Endothelial cell of umbilical vein (primary cell): ENCODE results near the gene RAP1GAP2. TPM values are rescaled to one million over a fixed set of nuclear protein-coding genes. Genes with fewer than 3 reads are reported as not detected.

Experiments
- BruUV-seq: library from RNA; stranded (reverse); fragments of 400-500 nt; replicated peaks from 2 replicates; lab custom pipeline; 2021; lab: Mats Ljungman, UMichigan
- CTCF ChIA-PET: fragments of 300-600, 350-600 bp; sonication (Branson Sonifier 250); formaldehyde crosslinking; loops from one replicate; lab custom pipeline; 2021; ENCODE audit warnings: antibody characterized with exemption, inconsistent platforms; lab: Charles Lee
- POLR2A ChIA-PET: fragments of 300-600, 350-600 bp; sonication (Branson Sonifier 250); formaldehyde crosslinking; loops from one replicate; lab custom pipeline; 2021; ENCODE audit warnings: antibody characterized with exemption, inconsistent platforms; lab: Charles Lee
- DNase-seq: peaks from one replicate; pipeline ENCODE4 v3.0.0-alpha.2; 2011; ENCODE audit warnings: low read depth, low spot score
- FAIRE-seq: peaks from 2 replicates; lab custom pipeline; 2011; peaks lifted over from hg19 to GRCh38; lab: Jason Lieb, UNC
- H2AFZ ChIP-seq: 2 replicates; pipeline ENCODE4 v1.6.0; 2012; ENCODE audit warnings: low read depth, low read length, control low read depth, inconsistent platforms
- H3K27ac ChIP-seq: 2 replicates; pipeline ENCODE4 v1.5.1; 2011; ENCODE audit warnings: low read depth, mild to moderate bottlenecking, control low read depth, low read length, moderate library complexity; ENCODE audit not compliant: insufficient read depth
- H3K27me3 ChIP-seq, 2 experiments: 2 replicates each; pipeline versions ENCODE4 v1.6.0 to v1.6.1; 2011; ENCODE audit warnings: low read length in 2 of 2, mixed read lengths in 1 of 2; ENCODE audit not compliant: control insufficient read depth in 2 of 2, insufficient read depth in 2 of 2
- H3K36me3 ChIP-seq, 2 experiments: 2 replicates in 1 of 2; 3 replicates in 1 of 2; pipeline ENCODE4 v1.5.1; 2011; ENCODE audit warnings: low read length in 2 of 2, mild to moderate bottlenecking in 1 of 2, moderate library complexity in 1 of 2; ENCODE audit not compliant: control insufficient read depth in 2 of 2, insufficient read depth in 2 of 2; ENCODE audit errors: extremely low read depth in 1 of 2
- H3K4me1 ChIP-seq: 3 replicates; pipeline ENCODE4 v1.5.1; 2011; ENCODE audit warnings: mild to moderate bottlenecking, low read length; ENCODE audit not compliant: control insufficient read depth, insufficient read depth; ENCODE audit errors: extremely low read depth
- H3K4me2 ChIP-seq: 2 replicates; pipeline ENCODE4 v1.6.1; 2011; ENCODE audit warnings: low read length, control low read depth, mixed read lengths; ENCODE audit not compliant: insufficient read depth
- H3K4me3 ChIP-seq, 3 experiments: fragments of 200-600 bp in 1 of 3; sonication (generic), shearing (Covaris generic) in 1 of 3; replicated peaks in 1 of 3; 2 replicates each; pipeline ENCODE4 v1.5.1; 2011 to 2016; ENCODE audit warnings: control low read depth in 3 of 3, low read length in 3 of 3, mild to moderate bottlenecking in 2 of 3, inconsistent platforms in 1 of 3, low read depth in 1 of 3, moderate library complexity in 1 of 3; ENCODE audit not compliant: insufficient read depth in 1 of 3
- H3K79me2 ChIP-seq: 2 replicates; pipeline ENCODE4 v1.6.0; 2012; ENCODE audit warnings: low read length, inconsistent platforms; ENCODE audit not compliant: control insufficient read depth, insufficient read depth
- H3K9ac ChIP-seq: replicated peaks from 2 replicates; pipeline ENCODE3; 2011; ENCODE audit warnings: low read length, control low read depth; ENCODE audit not compliant: insufficient read depth; ENCODE audit errors: extremely low read depth
- H3K9me1 ChIP-seq: replicated peaks from 3 replicates; pipeline ENCODE4 v1.6.0; 2011; ENCODE audit warnings: mild to moderate bottlenecking, low read length; ENCODE audit not compliant: control insufficient read depth, insufficient read depth; ENCODE audit errors: extremely low read depth
- H3K9me3 ChIP-seq: replicated peaks from 2 replicates; pipeline ENCODE4 v1.5.1; 2012; ENCODE audit warnings: low read length, inconsistent platforms; ENCODE audit not compliant: control insufficient read depth, insufficient read depth
- H4K20me1 ChIP-seq: replicated peaks from 2 replicates; pipeline ENCODE3; 2011; ENCODE audit warnings: mild to moderate bottlenecking, low read length; ENCODE audit not compliant: control insufficient read depth, insufficient read depth; ENCODE audit errors: extremely low read depth
- CTCF ChIP-seq, 2 donors: IDR thresholded peaks; 1 replicate in 1 of 2; 2 replicates in 1 of 2; pipeline ENCODE4 v1.5.1; 2011; ENCODE audit warnings: low read length in 2 of 2, mild to moderate bottlenecking in 2 of 2, moderate library complexity in 2 of 2, control low read depth in 1 of 2, inconsistent platforms in 1 of 2, low read depth in 1 of 2; ENCODE audit not compliant: insufficient read depth in 1 of 2; ENCODE audit errors: extremely low read depth in 1 of 2
- EZH2 ChIP-seq: IDR thresholded peaks from 2 replicates; pipeline ENCODE4 v1.6.1; 2012; ENCODE audit warnings: borderline replicate concordance, low read depth, mild to moderate bottlenecking, moderate library complexity, low read length, inconsistent platforms; ENCODE audit not compliant: severe bottlenecking
- FOS ChIP-seq: IDR thresholded peaks from 2 replicates; pipeline ENCODE4 v1.6.1; 2011; ENCODE audit warnings: mild to moderate bottlenecking, low read length, moderate library complexity, borderline replicate concordance; ENCODE audit not compliant: insufficient read depth
- GATA2 ChIP-seq: IDR thresholded peaks from 2 replicates; pipeline ENCODE4 v1.7.0; 2011; ENCODE audit warnings: low read depth, mild to moderate bottlenecking, moderate library complexity, mixed read lengths, low read length; ENCODE audit not compliant: insufficient read length, insufficient read depth
- JUN ChIP-seq: IDR thresholded peaks from 2 replicates; pipeline ENCODE4 v1.6.1; 2011; ENCODE audit warnings: borderline replicate concordance, low read depth; ENCODE audit not compliant: insufficient read length, insufficient read depth
- MAX ChIP-seq: IDR thresholded peaks from 2 replicates; pipeline ENCODE4 v1.6.1; 2011; ENCODE audit not compliant: insufficient read depth, insufficient read length
- MYC ChIP-seq: IDR thresholded peaks from one replicate; pipeline ENCODE4 v1.6.1; 2011; ENCODE audit warnings: mild to moderate bottlenecking, low read depth, low read length
- POLR2A ChIP-seq: IDR thresholded peaks from 2 replicates; pipeline ENCODE4 v1.6.1; 2012; ENCODE audit warnings: low read depth, mild to moderate bottlenecking, control low read depth, low read length
- POLR2AphosphoS5 ChIP-seq: IDR thresholded peaks from 2 replicates; pipeline ENCODE4 v1.6.1; 2012; ENCODE audit warnings: low read depth, mild to moderate bottlenecking, control low read depth, low read length, moderate library complexity; ENCODE audit not compliant: insufficient read depth
- dilution Hi-C: fragments of 300-500 bp; cut with MboI; formaldehyde crosslinking; loops from one replicate; pipeline ENCODE4 v1.15.0; 2019; ENCODE audit warnings: low sequenced_read_pairs; ENCODE audit not compliant: extremely low pct_ligation_motif_present
- intact Hi-C: fragments of 100-400 bp; cut with micrococcal nuclease; formaldehyde crosslinking; loops from one replicate; pipeline ENCODE4 v1.10.0; 2022
- polyA plus RNA-seq, 4 experiments: library from polyadenylated mRNA; depleted of rRNA in 3 of 4; stranded (reverse) in 3 of 4; unstranded in 1 of 4; fragments of >200 nt; gene quantifications; 2 replicates each; pipeline versions ENCODE4 v1.2.1 to v1.2.3, GENCODE V29; 2011 to 2012; ENCODE audit warnings: missing spikeins in 1 of 4
- total RNA-seq: library from RNA; stranded (reverse); gene quantifications from 2 replicates; pipeline ENCODE4 v1.2.3, GENCODE V29; 2021

The RAP1GAP2 gene
- total and polyA plus RNA-seq, 2 donors (not counting 3 experiments of a cell fraction or from before 2014, with no cell fraction given) = 1.4 to 3.6 TPM

- no peak overlapping the region for H2AFZ ChIP-seq
- no peaks in the 10 kb centered on the region for H4K20me1 ChIP-seq
- H3K27me3 ChIP-seq = no peaks in the 10 kb centered on the region
- intact Hi-C loops = no loop called here
- no TSS peak for BruUV-seq
- no peak overlapping the region for H3K4me2 ChIP-seq
- dilution Hi-C loops = no loop called here
- H3K9me3 ChIP-seq = no peaks in the 10 kb centered on the region
- FAIRE-seq (no peak), DNase-seq (no peak)
- H3K9ac ChIP-seq = no peak overlapping the region
- TF ChIP-seq MAX (no peak), JUN (no peak), EZH2 (no peak), FOS (no peak), GATA2 (no peak), MYC (no peak), POLR2A (no peak), POLR2AphosphoS5 (no peak), CTCF (IDR thresholded peaks at IDR 0.05; ENCODE audit: extremely low read depth in 1 of 2, insufficient read depth in 1 of 2, low read depth in 1 of 2, low read length in 2 of 2) (no peak)
- ChIA-PET POLR2A (no interaction called here), CTCF (interaction anchor here (0.9 kb wide), 1 partner anchor 127 kb away, joined by 3 read pairs; no protein-coding TSS in a partner anchor)
- H3K4me1 ChIP-seq = no peaks in the 10 kb centered on the region
- H3K79me2 ChIP-seq = no peaks in the 10 kb centered on the region
- H3K27ac ChIP-seq = no peak overlapping the region
- H3K36me3 ChIP-seq = no peaks in the 10 kb centered on the region
- H3K4me3 ChIP-seq = no peak overlapping the region
- H3K9me1 ChIP-seq = no peaks in the 10 kb centered on the region
Observed at GRCh38 chr17:2885733-2886132, 89.5 kb downstream of the RAP1GAP2 start.
